ENCODE measurements around the gene OLFML2B.

OLFML2B gene

DNA sequence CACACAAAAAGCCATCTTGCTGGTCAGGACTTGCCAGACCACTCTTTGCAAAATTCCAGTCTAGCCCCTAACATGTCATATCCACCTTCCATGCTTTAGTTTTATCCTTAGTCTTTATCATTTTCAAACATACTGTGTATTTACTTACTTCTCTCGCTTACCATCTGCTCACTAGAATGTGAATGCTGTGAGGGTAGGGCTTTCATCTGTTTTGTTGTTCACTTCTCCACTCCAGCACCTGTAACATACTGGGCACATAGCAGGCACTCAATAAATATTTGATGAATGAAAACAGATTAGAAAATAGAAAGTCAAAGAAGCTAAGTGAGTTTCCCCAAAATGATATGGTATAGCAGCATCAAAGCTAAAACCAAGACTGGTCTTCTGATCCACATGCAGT is 79.9 kb downstream of the OLFML2B start:
- FAIRE-seq, result no peak

DNA sequence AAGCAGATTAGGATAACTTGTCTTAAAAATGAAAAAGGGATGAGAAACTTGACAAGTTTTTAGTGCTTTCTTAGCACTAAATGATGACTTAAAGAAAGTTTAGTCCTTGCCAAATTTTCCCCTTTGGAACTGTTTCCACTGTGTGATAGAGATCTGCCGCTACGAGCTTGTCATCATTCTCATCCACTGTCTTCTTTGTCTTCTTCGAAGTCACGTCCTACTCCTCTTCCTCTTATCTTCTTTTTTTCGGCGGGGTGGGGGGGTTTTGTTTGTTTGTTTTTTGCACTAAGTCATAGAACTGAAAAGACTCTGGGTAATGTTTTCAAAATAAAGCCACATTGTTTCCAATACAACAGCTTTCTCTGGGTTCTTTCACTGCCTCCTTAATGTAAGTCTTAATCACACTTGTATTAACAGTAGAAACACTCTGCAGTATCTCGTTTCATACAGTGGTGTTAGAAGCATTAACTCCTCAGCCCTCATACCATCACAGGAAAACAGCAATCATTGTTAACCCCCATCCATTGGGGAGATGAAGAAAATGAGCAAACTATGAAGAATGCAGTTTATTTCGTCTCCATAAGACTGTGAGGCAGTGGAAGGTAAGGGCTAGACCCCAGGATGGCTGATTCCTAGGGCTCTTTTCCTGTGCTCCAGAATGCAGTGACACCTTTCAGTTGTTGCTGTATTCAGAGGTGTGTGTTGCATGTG is 81.8 kb downstream of the OLFML2B start:
- no peak for FAIRE-seq

DNA sequence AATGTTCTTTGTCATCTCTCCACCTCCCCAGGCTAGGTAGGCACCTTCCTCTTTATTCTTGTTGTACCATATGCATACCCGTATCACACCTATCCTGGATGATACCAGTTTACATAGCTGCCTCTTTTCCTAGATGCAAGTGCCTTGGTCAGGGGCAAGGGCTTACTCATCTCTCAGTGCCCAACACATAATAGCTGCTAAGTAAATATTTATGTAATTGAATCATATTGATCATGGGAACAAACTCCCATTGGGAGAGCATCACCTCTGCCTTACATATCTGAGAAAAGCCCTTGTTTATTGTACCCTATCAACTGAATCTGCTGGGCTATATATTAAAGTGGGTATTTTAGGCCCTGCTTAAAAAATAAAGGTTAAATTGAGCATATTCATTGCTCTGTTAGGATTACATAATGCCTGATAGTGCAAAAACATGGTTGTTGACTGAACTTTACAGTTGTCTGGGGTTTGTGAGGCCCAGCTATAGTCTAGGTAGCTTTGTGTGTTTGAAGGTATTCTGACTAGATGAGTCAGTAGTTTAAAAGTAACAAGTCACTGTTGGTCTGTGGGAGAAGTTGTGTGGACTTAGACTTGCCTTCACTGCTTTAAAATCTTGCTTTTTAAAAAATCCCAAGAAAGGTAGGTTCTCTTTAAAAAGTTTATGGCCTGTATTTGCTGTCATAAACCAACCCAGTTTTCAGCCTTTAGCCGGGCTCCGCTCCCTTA is 82.6 kb downstream of the OLFML2B start:
- no peak for FAIRE-seq

DNA sequence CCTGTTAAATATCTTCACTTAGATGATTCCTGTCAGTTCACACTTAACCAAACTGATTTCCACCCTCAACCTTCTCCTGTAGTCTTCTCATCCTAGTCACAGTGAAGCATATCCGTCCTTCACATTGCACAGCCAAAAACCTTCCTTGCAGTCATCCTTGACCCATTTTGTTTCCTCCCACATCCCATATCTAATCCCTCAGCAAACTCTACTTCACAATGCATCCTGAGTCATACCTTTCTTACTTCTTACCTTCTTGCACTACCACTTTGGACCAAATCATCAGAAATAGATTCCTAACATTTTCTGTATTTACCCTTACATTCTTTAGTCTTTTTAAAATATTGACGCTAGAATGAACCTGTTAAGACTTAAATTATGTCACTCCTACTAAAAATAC is 86.9 kb downstream of the OLFML2B start:
- FAIRE-seq, result no peak

DNA sequence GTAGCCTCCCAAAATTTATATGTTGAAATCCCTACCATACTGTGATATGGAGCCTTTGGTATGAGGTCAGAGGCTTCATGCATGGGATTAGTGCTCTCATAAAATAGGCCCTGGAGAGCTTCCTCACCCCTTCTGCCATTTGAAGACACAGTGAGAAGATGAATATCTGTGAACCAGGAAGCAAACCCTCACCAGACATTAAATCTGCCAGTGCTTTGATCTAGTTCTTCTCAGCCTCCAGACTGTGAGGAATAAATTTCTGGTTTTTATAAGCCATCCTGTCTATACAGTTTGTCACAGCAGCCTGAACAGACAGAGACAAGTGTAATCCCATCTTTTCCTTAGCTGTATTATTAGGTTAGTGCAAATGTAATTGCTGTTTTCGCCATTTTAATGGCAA is 88.4 kb downstream of the OLFML2B start:
- no peak for FAIRE-seq

DNA sequence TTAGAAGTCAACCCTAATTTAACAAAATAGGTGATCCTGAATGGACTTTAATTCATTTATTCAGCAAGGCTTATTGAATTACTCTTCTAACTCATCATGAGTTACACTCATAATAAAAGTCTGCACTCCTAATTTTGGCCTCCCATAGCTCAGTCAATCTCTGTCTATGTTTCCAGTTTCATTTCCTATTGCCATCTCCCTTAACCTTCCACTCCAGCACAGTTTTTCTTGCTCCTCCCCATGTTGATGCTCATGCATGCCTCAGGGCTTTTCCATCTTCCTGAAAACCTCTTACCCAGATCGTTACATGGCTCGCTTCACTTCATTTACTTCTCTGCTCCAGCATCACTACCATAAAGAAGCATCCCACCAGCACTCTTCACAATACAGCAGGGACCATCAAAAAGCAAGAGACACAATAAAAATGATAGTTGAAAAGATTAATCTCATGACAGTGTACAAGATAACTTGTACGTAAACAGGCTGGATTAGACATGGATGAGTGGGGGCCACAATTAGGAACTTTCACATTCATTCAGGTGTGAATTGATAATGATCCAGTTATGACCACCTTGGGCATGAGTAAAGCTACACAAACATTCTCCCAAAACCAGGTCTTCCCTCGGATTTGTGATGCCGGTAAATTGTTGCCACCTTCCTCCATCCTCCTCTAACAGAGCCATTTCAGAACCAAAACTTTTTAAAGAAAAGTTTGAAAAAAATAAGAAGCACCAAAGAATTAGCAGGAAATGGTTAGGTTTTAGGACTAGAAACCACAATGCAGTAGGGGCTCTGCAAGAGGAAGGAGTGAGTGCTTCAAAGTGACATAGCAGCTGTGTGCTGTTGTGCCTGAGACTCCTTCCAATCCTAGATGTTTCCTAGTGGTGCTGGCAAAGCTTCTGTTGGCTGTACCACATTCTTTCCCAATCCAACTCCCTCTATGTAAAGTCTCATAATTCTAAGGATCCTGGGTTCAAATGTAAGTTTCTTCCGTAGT is 89.8 kb downstream of the OLFML2B start:
- FAIRE-seq, result no peak
